ENCODE data around the gene PRKG1.
"Not testable (repeated sequence)": the region's sequence is repeated elsewhere in the genome, so short reads cannot be mapped to it uniquely, and the experiment has no call there.

PRKG1 gene

DNA sequence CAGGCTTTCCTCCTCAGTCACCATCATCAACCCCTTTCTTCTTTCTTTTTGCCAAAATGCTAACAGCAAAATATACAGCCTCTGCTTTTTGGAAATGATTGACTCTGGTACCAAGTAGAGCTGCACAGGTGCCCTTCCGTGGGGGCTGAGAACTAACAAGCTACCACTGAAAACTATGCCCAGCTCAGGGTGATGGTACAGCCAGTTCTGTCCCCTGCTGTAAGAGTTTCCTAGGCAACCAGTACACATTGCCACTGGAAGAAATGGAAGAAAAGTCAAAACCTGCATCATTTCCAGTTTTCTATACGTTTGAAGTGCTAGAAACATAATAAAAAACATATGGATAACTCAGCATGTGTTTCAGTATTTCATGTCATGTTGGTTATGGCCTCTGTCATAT lies 297.5 kb downstream of the PRKG1 start:
- H3K4me1 ChIP-seq (ENCODE audit: control insufficient read depth, insufficient read depth, low read length) = no peaks in the 10 kb centered on the region
- no peak overlapping the region for H3K27ac ChIP-seq (ENCODE audit: low read depth, low read length)
- H3K9ac ChIP-seq (ENCODE audit: low read length) = no peak overlapping the region
- H3K27me3 ChIP-seq (ENCODE audit: control insufficient read depth, insufficient read depth, low read length) = no peaks in the 10 kb centered on the region
- no peaks in the 10 kb centered on the region for H3K36me3 ChIP-seq (ENCODE audit: control insufficient read depth, insufficient read depth, low read length)
- no peak overlapping the region for H3K4me3 ChIP-seq (ENCODE audit: low read length)

DNA sequence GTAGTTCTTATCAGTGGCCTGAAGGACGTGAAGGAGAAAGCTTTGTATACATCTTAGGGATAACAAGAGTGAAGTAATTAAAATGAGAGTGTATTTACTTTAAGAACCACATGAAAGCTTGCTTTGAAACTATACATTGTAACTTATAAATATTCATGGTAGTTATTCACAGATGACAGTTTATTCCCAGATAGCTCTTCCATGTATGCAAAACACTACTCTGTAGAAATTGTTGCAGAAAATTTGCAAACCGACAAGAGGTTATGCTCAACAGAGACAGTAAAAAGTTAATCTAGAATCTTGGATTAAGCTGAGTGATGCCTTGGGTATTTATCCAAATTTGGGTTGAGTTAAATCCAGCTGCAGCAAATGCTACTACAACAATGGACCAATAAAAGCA lies 301.5 kb downstream of the PRKG1 start:
- no peaks in the 10 kb centered on the region for H3K27me3 ChIP-seq (ENCODE audit: control insufficient read depth, insufficient read depth, low read length)
- H3K27ac ChIP-seq (ENCODE audit: low read depth, low read length) = no peak overlapping the region
- H3K36me3 ChIP-seq (ENCODE audit: control insufficient read depth, insufficient read depth, low read length) = no peaks in the 10 kb centered on the region
- no peaks in the 10 kb centered on the region for H3K4me1 ChIP-seq (ENCODE audit: control insufficient read depth, insufficient read depth, low read length)
- no peak overlapping the region for H3K4me3 ChIP-seq (ENCODE audit: low read length)
- no peak overlapping the region for H3K9ac ChIP-seq (ENCODE audit: low read length)

DNA sequence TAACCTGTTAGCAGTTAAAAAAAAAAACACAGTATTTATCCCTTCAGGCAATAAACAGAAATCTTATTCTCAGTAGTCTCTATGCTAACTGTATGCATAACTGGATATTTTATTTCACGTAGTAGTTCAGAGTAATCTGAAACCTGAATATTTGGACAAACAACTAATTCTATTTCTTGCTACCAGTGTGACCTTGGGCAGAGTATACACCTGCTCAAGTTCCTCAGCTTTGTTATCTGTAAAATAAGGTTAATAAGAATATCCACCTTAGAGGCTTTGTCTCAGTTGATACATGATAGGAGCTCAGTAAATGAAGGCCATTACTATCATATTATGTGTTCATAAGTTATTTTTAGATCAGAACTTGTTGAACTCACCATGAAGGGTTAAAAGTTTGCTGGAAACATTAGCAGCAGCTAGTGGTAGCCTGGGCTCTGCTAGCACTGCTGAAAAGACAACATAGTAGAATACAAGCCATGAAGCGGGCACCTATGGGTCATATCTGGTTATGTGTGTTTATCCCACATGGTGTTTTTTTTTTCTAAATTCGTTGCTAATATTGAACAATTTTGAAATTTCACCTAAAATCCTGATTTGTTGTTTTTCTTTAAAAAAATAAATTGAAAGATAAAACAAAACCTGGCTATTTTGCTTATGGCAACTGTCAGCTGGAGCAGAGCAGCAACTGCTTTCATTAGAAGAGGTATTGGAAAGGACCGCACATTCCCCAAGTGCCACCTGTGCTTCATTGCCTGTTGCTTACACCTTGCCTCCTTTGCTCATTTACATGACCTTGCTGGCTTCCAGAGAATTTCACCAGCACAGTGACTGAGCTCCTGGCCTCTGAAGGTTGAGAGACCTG lies 303.0 kb downstream of the PRKG1 start:
- Histone ChIP-seq H3K27ac (ENCODE audit: low read depth, low read length) (no peak overlapping the region), H3K27me3 (ENCODE audit: control insufficient read depth, insufficient read depth, low read length) (no peaks in the 10 kb centered on the region), H3K4me3 (ENCODE audit: low read length) (no peak overlapping the region), H3K36me3 (ENCODE audit: control insufficient read depth, insufficient read depth, low read length) (no peaks in the 10 kb centered on the region), H3K9ac (ENCODE audit: low read length) (no peak overlapping the region), H3K4me1 (ENCODE audit: control insufficient read depth, insufficient read depth, low read length) (no peaks in the 10 kb centered on the region)

DNA sequence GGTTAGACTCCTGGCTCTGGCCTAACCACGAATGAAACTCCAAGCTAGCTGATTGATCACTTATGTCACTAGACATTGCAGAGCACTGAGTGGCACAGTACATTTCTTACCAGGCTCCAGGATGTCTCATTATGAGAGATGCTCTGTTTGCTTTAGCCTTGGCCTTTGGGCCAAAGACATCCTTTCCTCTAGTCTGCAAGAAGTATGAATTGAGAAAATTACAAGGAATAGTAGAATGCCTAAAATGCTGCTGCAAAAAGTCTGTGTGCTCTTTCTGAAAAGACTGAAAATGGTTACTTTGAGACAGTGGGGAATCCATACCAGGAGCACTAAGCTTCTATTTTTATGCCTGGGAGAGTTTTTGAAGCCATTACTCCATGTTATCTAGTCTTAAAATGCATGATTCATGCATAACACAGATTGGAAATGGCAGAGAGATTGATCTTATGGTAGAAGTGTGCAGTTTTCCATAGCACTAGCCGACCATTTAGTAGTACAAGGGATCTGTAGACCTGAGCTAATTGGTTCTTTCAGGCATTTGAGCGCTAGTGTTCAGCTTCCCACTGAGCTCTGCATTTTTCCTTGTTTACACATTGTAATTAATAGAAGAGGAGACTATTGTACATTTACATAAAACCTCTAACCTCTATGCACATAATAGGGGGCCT lies 303.8 kb downstream of the PRKG1 start:
- Histone ChIP-seq H3K4me1 (ENCODE audit: control insufficient read depth, insufficient read depth, low read length) (no peaks in the 10 kb centered on the region), H3K36me3 (ENCODE audit: control insufficient read depth, insufficient read depth, low read length) (no peaks in the 10 kb centered on the region), H3K27me3 (ENCODE audit: control insufficient read depth, insufficient read depth, low read length) (no peaks in the 10 kb centered on the region), H3K4me3 (ENCODE audit: low read length) (no peak overlapping the region), H3K27ac (ENCODE audit: low read depth, low read length) (no peak overlapping the region), H3K9ac (ENCODE audit: low read length) (no peak overlapping the region)

DNA sequence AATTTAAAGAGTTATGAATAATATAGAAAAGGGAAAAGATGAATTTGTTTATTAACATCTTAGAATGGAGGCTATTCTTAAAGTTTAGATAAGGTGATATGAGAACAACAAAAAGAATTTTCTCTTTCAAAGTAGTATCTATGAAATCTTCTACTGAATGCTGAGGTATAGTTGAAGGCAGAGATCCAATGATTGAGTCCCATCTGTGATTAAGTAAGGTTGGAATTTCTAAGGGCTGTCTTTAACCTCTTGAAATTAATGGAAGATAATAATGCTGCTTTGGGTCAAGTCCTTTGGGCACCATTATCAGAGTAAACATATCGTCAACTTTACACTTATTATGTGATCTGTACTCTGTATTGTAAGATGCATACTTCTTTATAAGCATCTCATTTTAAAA lies 307.9 kb downstream of the PRKG1 start:
- Histone ChIP-seq H3K4me3 (ENCODE audit: low read length) (no peak overlapping the region), H3K9ac (ENCODE audit: low read length) (no peak overlapping the region), H3K27me3 (ENCODE audit: control insufficient read depth, insufficient read depth, low read length) (no peaks in the 10 kb centered on the region), H3K27ac (ENCODE audit: low read depth, low read length) (no peak overlapping the region), H3K4me1 (ENCODE audit: control insufficient read depth, insufficient read depth, low read length) (no peaks in the 10 kb centered on the region), H3K36me3 (ENCODE audit: control insufficient read depth, insufficient read depth, low read length) (no peaks in the 10 kb centered on the region)

DNA sequence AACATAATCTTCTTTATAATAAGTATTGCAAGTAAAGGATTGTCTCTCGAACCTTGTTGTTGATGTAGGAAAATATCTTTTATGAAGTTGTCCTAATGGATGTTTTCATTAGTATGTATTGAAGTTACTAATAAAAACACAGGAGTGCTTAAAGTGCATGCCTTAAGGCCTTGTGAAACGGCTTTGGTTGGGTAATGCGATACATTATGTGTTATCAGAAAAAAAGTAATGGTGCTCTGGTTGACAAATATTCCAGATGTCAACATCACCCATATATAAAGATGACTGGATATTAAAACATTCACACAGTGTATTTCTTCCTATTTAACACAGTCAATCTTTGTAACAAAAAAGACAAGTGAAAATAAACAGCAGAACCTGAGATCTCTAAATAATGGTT lies 310.7 kb downstream of the PRKG1 start:
- Histone ChIP-seq H3K27me3 (ENCODE audit: control insufficient read depth, insufficient read depth, low read length) (no peaks in the 10 kb centered on the region), H3K4me3 (ENCODE audit: low read length) (no peak overlapping the region), H3K4me1 (ENCODE audit: control insufficient read depth, insufficient read depth, low read length) (peaks cover 4% of the 10 kb centered on the region), H3K27ac (ENCODE audit: low read depth, low read length) (no peak overlapping the region), H3K9ac (ENCODE audit: low read length) (no peak overlapping the region), H3K36me3 (ENCODE audit: control insufficient read depth, insufficient read depth, low read length) (no peaks in the 10 kb centered on the region)

DNA sequence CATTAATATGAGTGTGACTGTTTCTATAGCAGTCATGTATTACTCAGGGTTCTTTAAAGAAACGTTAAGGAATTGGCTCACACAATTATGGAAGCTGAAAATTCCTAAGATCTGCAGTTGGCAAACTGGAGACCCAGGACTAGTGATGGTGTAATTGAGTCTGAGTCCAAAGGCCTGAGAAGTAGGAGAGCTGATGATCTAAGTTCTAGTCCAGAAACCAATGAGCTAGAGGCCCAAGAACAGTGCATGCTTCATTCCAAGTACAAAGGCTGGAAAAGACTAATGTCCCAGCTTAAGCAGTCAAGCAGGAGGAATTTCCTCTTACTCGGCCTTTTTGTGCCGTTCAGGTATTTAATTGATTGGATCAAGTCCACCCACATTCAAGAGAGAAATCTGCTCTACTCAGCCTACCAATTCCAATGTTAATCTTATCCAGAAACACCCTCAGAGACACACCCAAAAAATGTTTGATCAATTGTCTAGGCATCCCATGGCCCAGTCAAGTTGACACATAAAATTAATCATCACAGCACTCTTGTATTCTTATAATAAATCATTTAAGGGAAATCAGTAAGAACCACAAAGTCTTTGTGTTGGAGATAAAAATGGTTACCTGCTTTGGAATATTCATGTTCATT lies 312.1 kb downstream of the PRKG1 start:
- Histone ChIP-seq H3K4me1 (ENCODE audit: control insufficient read depth, insufficient read depth, low read length) (peaks cover 5% of the 10 kb centered on the region), H3K36me3 (ENCODE audit: control insufficient read depth, insufficient read depth, low read length) (no peaks in the 10 kb centered on the region), H3K4me3 (ENCODE audit: low read length) (no peak overlapping the region), H3K27me3 (ENCODE audit: control insufficient read depth, insufficient read depth, low read length) (no peaks in the 10 kb centered on the region), H3K27ac (ENCODE audit: low read depth, low read length) (no peak overlapping the region), H3K9ac (ENCODE audit: low read length) (no peak overlapping the region)

DNA sequence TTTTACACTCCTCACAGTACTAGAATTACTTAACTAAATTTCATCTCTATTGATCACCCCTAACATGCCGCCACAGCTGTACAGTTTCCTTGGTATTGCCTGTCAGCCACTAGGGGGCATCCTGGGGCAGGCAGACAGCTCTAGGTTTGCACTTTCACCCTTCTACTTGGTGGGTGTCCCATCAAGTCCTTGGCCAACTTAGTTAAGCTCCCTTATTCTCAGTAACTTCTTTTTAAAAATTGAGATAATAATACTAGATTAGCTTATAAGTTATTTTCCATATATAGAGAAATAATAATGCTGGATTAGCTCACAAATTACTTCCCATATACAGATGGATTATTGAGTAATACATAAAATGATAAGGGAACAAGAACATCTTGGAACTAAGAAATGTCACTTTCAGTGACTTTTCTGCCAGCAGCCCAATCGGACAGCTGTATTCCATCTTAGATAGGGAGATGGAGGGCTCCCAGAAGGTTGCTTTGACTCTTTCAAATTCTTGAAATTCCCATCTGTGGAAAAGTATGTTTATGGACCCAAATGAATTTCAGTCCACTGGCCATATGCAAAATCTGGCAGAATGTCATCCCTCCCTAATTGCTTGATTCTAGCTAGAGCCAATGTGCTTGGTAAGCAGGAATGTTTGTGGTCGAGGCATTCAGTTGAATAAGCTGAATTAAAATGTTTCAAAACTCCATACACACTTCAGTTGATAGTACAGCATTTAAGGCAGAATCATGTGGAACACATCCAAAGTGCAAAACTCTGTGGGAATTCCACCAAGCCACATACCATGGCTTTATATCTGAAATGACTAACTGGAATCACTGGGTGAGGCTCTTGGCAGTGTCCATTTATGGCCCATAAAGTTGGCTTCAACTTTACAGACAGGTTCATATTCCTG lies 315.4 kb downstream of the PRKG1 start:
- H3K4me1 ChIP-seq (ENCODE audit: control insufficient read depth, insufficient read depth, low read length) = peaks cover 5% of the 10 kb centered on the region
- no peaks in the 10 kb centered on the region for H3K36me3 ChIP-seq (ENCODE audit: control insufficient read depth, insufficient read depth, low read length)
- H3K9ac ChIP-seq (ENCODE audit: low read length) = no peak overlapping the region
- H3K27ac ChIP-seq (ENCODE audit: low read depth, low read length) = no peak overlapping the region
- no peaks in the 10 kb centered on the region for H3K27me3 ChIP-seq (ENCODE audit: control insufficient read depth, insufficient read depth, low read length)
- no peak overlapping the region for H3K4me3 ChIP-seq (ENCODE audit: low read length)

DNA sequence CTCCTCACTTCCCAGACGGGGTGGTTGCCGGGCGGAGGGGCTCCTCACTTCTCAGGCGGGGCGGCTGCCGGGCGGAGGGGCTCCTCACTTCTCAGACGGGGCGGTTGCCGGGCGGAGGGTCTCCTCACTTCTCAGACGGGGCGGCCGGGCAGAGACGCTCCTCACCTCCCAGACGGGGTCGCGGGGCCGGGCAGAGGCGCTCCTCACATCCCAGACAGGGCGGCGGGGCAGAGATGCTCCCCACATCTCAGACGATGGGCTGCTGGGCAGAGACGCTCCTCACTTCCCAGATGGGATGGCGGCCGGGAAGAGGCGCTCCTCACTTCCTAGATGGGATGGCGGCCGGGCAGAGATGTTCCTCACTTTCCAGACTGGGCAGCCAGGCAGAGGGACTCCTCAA lies 318.7 kb downstream of the PRKG1 start:
- not testable (repeated sequence) for H3K27me3 ChIP-seq (ENCODE audit: control insufficient read depth, insufficient read depth, low read length); H3K36me3 ChIP-seq (ENCODE audit: control insufficient read depth, insufficient read depth, low read length); H3K9ac ChIP-seq (ENCODE audit: low read length); H3K4me3 ChIP-seq (ENCODE audit: low read length); H3K27ac ChIP-seq (ENCODE audit: low read depth, low read length)
- peaks cover 11% of the 10 kb centered on the region for H3K4me1 ChIP-seq (ENCODE audit: control insufficient read depth, insufficient read depth, low read length)

DNA sequence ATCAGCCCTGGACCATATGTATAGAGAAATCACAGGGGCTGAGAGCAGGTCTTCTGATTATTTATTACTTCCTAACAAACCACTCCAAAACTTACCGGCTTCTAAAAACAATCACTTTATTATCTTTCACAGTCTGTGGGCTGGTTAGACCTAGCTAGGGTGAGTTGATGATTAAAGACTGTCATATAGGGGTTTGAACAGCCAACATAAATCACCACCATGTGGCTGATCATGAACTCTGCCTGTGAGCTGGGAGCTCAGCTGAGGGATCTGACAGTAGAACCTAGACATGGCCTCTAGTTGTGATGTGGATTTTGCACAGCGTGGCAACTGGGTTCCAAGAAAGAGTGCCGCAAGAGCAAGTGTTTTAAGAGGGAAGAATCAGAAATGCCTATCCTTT lies 319.8 kb downstream of the PRKG1 start:
- H3K4me3 ChIP-seq (ENCODE audit: low read length) = no peak overlapping the region
- no peak overlapping the region for H3K27ac ChIP-seq (ENCODE audit: low read depth, low read length)
- peaks cover 12% of the 10 kb centered on the region for H3K4me1 ChIP-seq (ENCODE audit: control insufficient read depth, insufficient read depth, low read length)
- H3K36me3 ChIP-seq (ENCODE audit: control insufficient read depth, insufficient read depth, low read length) = no peaks in the 10 kb centered on the region
- no peaks in the 10 kb centered on the region for H3K27me3 ChIP-seq (ENCODE audit: control insufficient read depth, insufficient read depth, low read length)
- no peak overlapping the region for H3K9ac ChIP-seq (ENCODE audit: low read length)

DNA sequence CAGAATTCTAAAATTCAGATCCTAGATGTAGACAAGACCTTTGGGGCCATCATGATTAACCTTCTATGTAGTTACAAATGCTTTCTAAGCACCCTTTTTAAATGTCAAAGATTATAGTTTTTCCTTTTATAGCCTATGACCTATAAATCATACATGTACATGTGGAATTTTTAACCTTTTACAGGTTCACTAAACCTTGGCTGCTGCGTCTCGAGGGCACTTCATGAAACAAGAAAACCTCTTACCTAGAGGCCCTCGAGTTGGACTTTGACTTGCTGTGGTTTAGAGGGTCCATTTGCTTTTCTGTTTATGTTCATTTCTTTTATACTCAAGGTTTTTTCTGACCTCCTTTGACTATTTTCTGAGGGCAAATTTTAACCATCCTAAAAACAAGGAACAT lies 323.0 kb downstream of the PRKG1 start:
- H3K4me1 ChIP-seq (ENCODE audit: control insufficient read depth, insufficient read depth, low read length) = peaks cover 6% of the 10 kb centered on the region
- H3K36me3 ChIP-seq (ENCODE audit: control insufficient read depth, insufficient read depth, low read length) = no peaks in the 10 kb centered on the region
- no peaks in the 10 kb centered on the region for H3K27me3 ChIP-seq (ENCODE audit: control insufficient read depth, insufficient read depth, low read length)
- H3K27ac ChIP-seq (ENCODE audit: low read depth, low read length) = no peak overlapping the region
- no peak overlapping the region for H3K9ac ChIP-seq (ENCODE audit: low read length)
- no peak overlapping the region for H3K4me3 ChIP-seq (ENCODE audit: low read length)

DNA sequence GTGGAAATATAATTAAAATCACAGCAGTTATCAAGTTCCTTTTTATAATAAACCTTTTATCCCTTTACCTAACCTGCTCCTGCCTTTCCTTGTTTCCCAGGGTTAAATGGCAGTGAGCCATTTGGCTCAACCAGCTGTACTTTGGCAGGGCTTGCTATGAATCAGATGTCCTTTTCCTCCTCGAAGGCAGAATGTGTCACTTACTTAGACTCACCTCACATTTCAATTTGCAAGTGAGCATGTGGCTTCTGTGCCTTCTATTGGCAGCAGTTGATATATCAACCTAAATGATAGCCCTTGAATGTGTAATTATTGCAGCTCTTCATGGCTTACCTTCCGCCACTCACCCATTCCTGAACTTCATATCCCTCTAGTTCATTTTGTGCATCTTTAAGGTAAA lies 323.4 kb downstream of the PRKG1 start:
- H3K27me3 ChIP-seq (ENCODE audit: control insufficient read depth, insufficient read depth, low read length) = no peaks in the 10 kb centered on the region
- peaks cover 6% of the 10 kb centered on the region for H3K4me1 ChIP-seq (ENCODE audit: control insufficient read depth, insufficient read depth, low read length)
- H3K4me3 ChIP-seq (ENCODE audit: low read length) = no peak overlapping the region
- H3K9ac ChIP-seq (ENCODE audit: low read length) = no peak overlapping the region
- H3K36me3 ChIP-seq (ENCODE audit: control insufficient read depth, insufficient read depth, low read length) = no peaks in the 10 kb centered on the region
- H3K27ac ChIP-seq (ENCODE audit: low read depth, low read length) = no peak overlapping the region

All from rectal smooth muscle tissue (tissue), 1 donor.